ENCODE data around the gene LIMK1. TPM values are rescaled to one million over a fixed set of nuclear protein-coding genes. Genes with fewer than 3 reads are reported as not detected.

Gene LIMK1
- total RNA-seq, 2 experiments from 2014 or later, result 7.8 to 8.2 TPM

- H3K36me3 Mint-ChIP-seq (ENCODE audit: low read depth), result no peaks in the 10 kb centered on the region
- intact Hi-C loops (cut with DNase I, micrococcal nuclease), result no loop called here
- no peak for ATAC-seq (ENCODE audit: poor library complexity)
- H3K4me1 Mint-ChIP-seq (ENCODE audit: low read depth), result no peaks in the 10 kb centered on the region
- no peak overlapping the region for H3K4me3 Mint-ChIP-seq
- no peak for DNase-seq
- Histone ChIP-seq H3K4me3 (ENCODE audit: low read length) (no peak overlapping the region), H3K9me3 (ENCODE audit: control insufficient read depth in 1 of 2, insufficient read depth in 1 of 2, low read length in 2 of 2) (peaks cover 0 to 2% of the 10 kb centered on the region in 2 experiments), H3K4me1 (ENCODE audit: insufficient read depth, low read length) (no peaks in the 10 kb centered on the region), H3K27ac (ENCODE audit: low read depth in 1 of 2, low read length in 2 of 2) (no peak overlapping the region), H3K36me3 (ENCODE audit: insufficient read depth, low read length) (no peaks in the 10 kb centered on the region), H3K27me3 (ENCODE audit: control insufficient read depth in 1 of 2, insufficient read depth in 2 of 2, low read length in 2 of 2) (no peaks in the 10 kb centered on the region)
- POLR2A ChIA-PET, result no interaction called here
- H3K27me3 Mint-ChIP-seq, result peaks cover 3% of the 10 kb centered on the region
- CTCF ChIA-PET, result interaction anchor here (0.9 kb wide), 1 partner anchor 251 kb away, joined by 3 read pairs; no protein-coding TSS in a partner anchor
- no peaks in the 10 kb centered on the region for H3K9me3 Mint-ChIP-seq
- TF ChIP-seq, protein P1, sequence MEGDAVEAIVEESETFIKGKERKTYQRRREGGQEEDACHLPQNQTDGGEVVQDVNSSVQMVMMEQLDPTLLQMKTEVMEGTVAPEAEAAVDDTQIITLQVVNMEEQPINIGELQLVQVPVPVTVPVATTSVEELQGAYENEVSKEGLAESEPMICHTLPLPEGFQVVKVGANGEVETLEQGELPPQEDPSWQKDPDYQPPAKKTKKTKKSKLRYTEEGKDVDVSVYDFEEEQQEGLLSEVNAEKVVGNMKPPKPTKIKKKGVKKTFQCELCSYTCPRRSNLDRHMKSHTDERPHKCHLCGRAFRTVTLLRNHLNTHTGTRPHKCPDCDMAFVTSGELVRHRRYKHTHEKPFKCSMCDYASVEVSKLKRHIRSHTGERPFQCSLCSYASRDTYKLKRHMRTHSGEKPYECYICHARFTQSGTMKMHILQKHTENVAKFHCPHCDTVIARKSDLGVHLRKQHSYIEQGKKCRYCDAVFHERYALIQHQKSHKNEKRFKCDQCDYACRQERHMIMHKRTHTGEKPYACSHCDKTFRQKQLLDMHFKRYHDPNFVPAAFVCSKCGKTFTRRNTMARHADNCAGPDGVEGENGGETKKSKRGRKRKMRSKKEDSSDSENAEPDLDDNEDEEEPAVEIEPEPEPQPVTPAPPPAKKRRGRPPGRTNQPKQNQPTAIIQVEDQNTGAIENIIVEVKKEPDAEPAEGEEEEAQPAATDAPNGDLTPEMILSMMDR (IDR thresholded peaks at IDR 0.05), result no peak
- no peak overlapping the region for H3K27ac Mint-ChIP-seq
Measured at GRCh38 chr7:74149603-74150002, 66.0 kb downstream of the LIMK1 start.

GRCh38 chr7:74153736-74154135, 70.1 kb downstream of the LIMK1 start:
- DNase-seq, result no peak
- CTCF ChIA-PET, result no interaction called here

GRCh38 chr7:74155810-74156395, 72.3 kb downstream of the LIMK1 start:
- intact Hi-C loops (cut with DNase I, micrococcal nuclease), result no loop called here
- TF ChIP-seq, protein P1 (IDR thresholded peaks at IDR 0.05), result no peak
- Histone ChIP-seq H3K4me1 (ENCODE audit: insufficient read depth, low read length) (no peaks in the 10 kb centered on the region), H3K9me3 (ENCODE audit: control insufficient read depth in 1 of 2, insufficient read depth in 1 of 2, low read length in 2 of 2) (no peaks in the 10 kb centered on the region), H3K36me3 (ENCODE audit: insufficient read depth, low read length) (no peaks in the 10 kb centered on the region), H3K27me3 (ENCODE audit: control insufficient read depth in 1 of 2, insufficient read depth in 2 of 2, low read length in 2 of 2) (no peaks in the 10 kb centered on the region), H3K27ac (ENCODE audit: low read depth in 1 of 2, low read length in 2 of 2) (no peak overlapping the region), H3K4me3 (ENCODE audit: low read length) (no peak overlapping the region)
- no peak for DNase-seq
- H3K36me3 Mint-ChIP-seq (ENCODE audit: low read depth), result no peaks in the 10 kb centered on the region
- H3K4me3 Mint-ChIP-seq, result no peak overlapping the region
- POLR2A ChIA-PET, result no interaction called here
- no peaks in the 10 kb centered on the region for H3K27me3 Mint-ChIP-seq
- CTCF ChIA-PET, result no interaction called here
- no peak for ATAC-seq (ENCODE audit: poor library complexity)
- H3K27ac Mint-ChIP-seq, result no peak overlapping the region
- H3K4me1 Mint-ChIP-seq (ENCODE audit: low read depth), result no peaks in the 10 kb centered on the region
- H3K9me3 Mint-ChIP-seq, result no peaks in the 10 kb centered on the region

More at GRCh38 chr7:74153736-74154135, 70.1 kb downstream of the LIMK1 start:
- Mint-ChIP-seq H3K27me3 (no peaks in the 10 kb centered on the region), H3K4me3 (no peak overlapping the region), H3K4me1 (ENCODE audit: low read depth) (no peaks in the 10 kb centered on the region), H3K27ac (no peak overlapping the region), H3K9me3 (no peaks in the 10 kb centered on the region), H3K36me3 (ENCODE audit: low read depth) (no peaks in the 10 kb centered on the region)
- POLR2A ChIA-PET, result no interaction called here
- H3K4me1 ChIP-seq (ENCODE audit: insufficient read depth, low read length), result no peaks in the 10 kb centered on the region
- no peaks in the 10 kb centered on the region for H3K36me3 ChIP-seq (ENCODE audit: insufficient read depth, low read length)
- no peak overlapping the region for H3K27ac ChIP-seq (ENCODE audit: low read depth in 1 of 2, low read length in 2 of 2)
- no peaks in the 10 kb centered on the region for H3K27me3 ChIP-seq (ENCODE audit: control insufficient read depth in 1 of 2, insufficient read depth in 2 of 2, low read length in 2 of 2)
- no peaks in the 10 kb centered on the region for H3K9me3 ChIP-seq (ENCODE audit: control insufficient read depth in 1 of 2, insufficient read depth in 1 of 2, low read length in 2 of 2)
- ATAC-seq (ENCODE audit: poor library complexity), result no peak
- TF ChIP-seq, protein P1 (IDR thresholded peaks at IDR 0.05), result no peak
- no peak overlapping the region for H3K4me3 ChIP-seq (ENCODE audit: low read length)
- intact Hi-C loops (cut with DNase I, micrococcal nuclease), result no loop called here
